Upper lobe of left lung (tissue), 6 donors: ENCODE measurements around the gene MUC2. TPM values are rescaled to one million over a fixed set of nuclear protein-coding genes. Genes with fewer than 3 reads are reported as not detected.

Source experiments
- ATAC-seq, 2 donors: fragments of 200-7000 bp; cut with Tn5 transposase; one replicate each; pipeline ENCODE4 v1.9.1; 2022; ENCODE audit warnings: mild to moderate bottlenecking in 2 of 2, moderate library complexity in 2 of 2; ENCODE audit not compliant: low FRiP score in 2 of 2
- DNase-seq, 2 donors: peaks; one replicate each; pipeline ENCODE4 v3.0.0-alpha.2; 2019 to 2020
- H3K27ac ChIP-seq, 4 donors: fragments of 200-600 bp; sonication (generic); one replicate each; pipeline ENCODE4 v1.5.1; 2016 to 2019
- H3K27me3 ChIP-seq, 4 donors: fragments of 200-600 bp; sonication (generic); one replicate each; pipeline ENCODE4 v1.5.1; 2017 to 2019
- H3K36me3 ChIP-seq, 4 donors: fragments of 200-600 bp; sonication (generic); one replicate each; pipeline ENCODE4 v1.5.1; 2016 to 2019
- H3K4me1 ChIP-seq, 4 donors: fragments of 200-600 bp; sonication (generic); one replicate each; pipeline ENCODE4 v1.5.1; 2018 to 2019
- H3K4me3 ChIP-seq, 4 donors: fragments of 200-600 bp; sonication (generic); one replicate each; pipeline ENCODE4 v1.5.1; 2017 to 2019; ENCODE audit warnings: mild to moderate bottlenecking in 2 of 4, moderate library complexity in 1 of 4
- H3K9me3 ChIP-seq, 4 donors: fragments of 200-600 bp; sonication (generic); one replicate each; pipeline ENCODE4 v1.5.1; 2018 to 2019
- EP300 ChIP-seq, 4 donors: sonication (generic); formaldehyde crosslinking; IDR thresholded peaks; one replicate each; pipeline ENCODE4 v1.5.1; 2017; ENCODE audit warnings: antibody characterized with exemption in 4 of 4, control low read depth in 2 of 4
- POLR2A ChIP-seq, 4 donors: fragments of 450-650 bp; IDR thresholded peaks; one replicate each; pipeline ENCODE4 v1.5.1; 2016 to 2017; ENCODE audit warnings: antibody characterized with exemption in 4 of 4, mild to moderate bottlenecking in 2 of 4
- POLR2AphosphoS5 ChIP-seq, 2 donors: sonication (generic); formaldehyde crosslinking; IDR thresholded peaks; one replicate each; pipeline ENCODE4 v1.5.1; 2017; ENCODE audit warnings: antibody characterized with exemption in 2 of 2
- WGBS, 2 donors: methylation state at CpG; one replicate each; pipeline ENCODE4 v1.1.5; 2017 to 2018; 5-methylcytosine and 5-hydroxymethylcytosine counted together
- total RNA-seq, 6 donors: library from RNA; depleted of rRNA in 4 of 6; stranded (reverse); fragments of >200 nt in 4 of 6; gene quantifications; one replicate each; pipeline versions ENCODE4 v1.1.0 to v1.2.1, GENCODE V29; 2016 to 2021
- TF ChIP-seq, protein P1 (sequence below), 6 experiments: fragments of 450-650 bp in 4 of 6; fragments of 200-600 bp in 2 of 6; sonication (generic) in 2 of 6; IDR thresholded peaks; one replicate each; pipeline ENCODE4 v1.5.1; 2016 to 2019; ENCODE audit warnings: antibody characterized with exemption in 6 of 6
- donor health status: DM: no; HTN: no; CAD: no; lungs with moderate emphysema.
- donor health status: DM: no; HTN: yes; CAD: no; lungs with severe emphysema.

MUC2 gene
- total RNA-seq, 6 donors from 2014 or later: 0.11 to 0.84 TPM; not detected in 4

DNA sequence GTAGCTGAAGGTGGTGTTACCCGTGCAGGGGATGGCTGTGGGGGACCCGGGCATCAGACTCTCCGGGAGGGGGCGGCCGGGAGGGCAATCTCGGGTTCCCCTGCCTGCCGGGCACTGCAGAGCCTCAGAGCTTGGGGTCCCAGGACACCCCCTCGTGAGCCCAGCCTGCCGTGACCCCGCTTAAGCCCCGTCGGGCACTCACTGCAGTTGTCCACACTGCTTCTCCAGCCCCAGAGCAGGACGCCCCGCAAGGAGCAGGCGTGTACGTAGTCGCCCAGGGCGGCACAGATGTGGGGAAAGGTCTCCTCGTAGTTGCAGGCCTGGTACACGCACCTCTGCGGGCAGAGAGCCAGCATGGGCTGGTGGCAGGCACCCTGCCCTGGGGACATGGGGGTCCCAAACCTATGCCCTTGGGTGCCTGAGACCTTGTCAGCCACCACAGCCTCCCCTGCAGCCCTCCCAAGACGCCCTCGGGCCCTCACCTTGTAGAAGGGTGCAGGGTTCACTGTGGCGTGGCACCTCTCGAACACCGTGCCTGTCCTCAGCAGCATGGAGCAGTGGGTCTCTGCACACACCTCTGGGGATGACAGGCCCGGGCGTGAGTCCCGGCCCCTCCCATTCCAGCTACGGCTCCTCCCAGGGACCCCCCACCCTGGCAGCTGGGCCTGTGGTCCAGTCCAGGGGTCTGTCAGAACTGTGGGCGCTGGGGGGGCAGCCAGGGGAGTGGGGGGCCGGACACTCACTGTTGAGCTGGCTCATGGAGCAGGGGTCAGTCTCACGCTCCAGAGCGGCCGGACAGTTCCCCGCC lies 47.0 kb upstream of the MUC2 start:
- TF ChIP-seq POLR2AphosphoS5 (IDR thresholded peaks at IDR 0.05) (no peak), POLR2A (IDR thresholded peaks at IDR 0.05) (no peak)
- DNase-seq (peak in 1 of 2 donors; percentile 81), ATAC-seq (no peak)
- H3K4me1 ChIP-seq: no peaks in the 10 kb centered on the region
- no peak overlapping the region for H3K4me3 ChIP-seq
- no peak overlapping the region for H3K27ac ChIP-seq
- H3K9me3 ChIP-seq: no peaks in the 10 kb centered on the region
- no peaks in the 10 kb centered on the region for H3K27me3 ChIP-seq
- WGBS, 2 donors: 75 to 79% methylated on average over 11 to 21 of the region's 36 CpGs
- H3K36me3 ChIP-seq: peaks cover 0 to 5% (median 0%) of the 10 kb centered on the region in 4 donors

DNA sequence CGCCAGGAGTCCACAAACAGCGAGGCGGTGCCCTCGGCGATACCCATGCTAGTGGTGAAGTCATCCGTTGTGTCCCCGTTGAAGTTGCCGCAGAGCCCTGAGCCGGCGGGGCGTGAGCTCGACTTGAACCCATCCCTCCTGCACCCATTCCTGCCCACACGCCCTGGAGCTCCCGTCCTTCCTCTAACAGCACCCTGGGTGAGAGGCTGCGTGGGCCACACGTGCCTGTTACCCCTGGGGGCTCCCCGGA lies 46.5 kb upstream of the MUC2 start:
- Histone ChIP-seq H3K36me3 (peaks cover 0 to 5% (median 0%) of the 10 kb centered on the region in 4 donors), H3K9me3 (no peaks in the 10 kb centered on the region), H3K4me1 (no peaks in the 10 kb centered on the region), H3K27ac (no peak overlapping the region), H3K4me3 (no peak overlapping the region), H3K27me3 (no peaks in the 10 kb centered on the region)
- no peak for TF ChIP-seq POLR2AphosphoS5 (IDR thresholded peaks at IDR 0.05)
- TF ChIP-seq, protein P1, sequence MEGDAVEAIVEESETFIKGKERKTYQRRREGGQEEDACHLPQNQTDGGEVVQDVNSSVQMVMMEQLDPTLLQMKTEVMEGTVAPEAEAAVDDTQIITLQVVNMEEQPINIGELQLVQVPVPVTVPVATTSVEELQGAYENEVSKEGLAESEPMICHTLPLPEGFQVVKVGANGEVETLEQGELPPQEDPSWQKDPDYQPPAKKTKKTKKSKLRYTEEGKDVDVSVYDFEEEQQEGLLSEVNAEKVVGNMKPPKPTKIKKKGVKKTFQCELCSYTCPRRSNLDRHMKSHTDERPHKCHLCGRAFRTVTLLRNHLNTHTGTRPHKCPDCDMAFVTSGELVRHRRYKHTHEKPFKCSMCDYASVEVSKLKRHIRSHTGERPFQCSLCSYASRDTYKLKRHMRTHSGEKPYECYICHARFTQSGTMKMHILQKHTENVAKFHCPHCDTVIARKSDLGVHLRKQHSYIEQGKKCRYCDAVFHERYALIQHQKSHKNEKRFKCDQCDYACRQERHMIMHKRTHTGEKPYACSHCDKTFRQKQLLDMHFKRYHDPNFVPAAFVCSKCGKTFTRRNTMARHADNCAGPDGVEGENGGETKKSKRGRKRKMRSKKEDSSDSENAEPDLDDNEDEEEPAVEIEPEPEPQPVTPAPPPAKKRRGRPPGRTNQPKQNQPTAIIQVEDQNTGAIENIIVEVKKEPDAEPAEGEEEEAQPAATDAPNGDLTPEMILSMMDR (IDR thresholded peaks at IDR 0.05): no peak
- no peak for TF ChIP-seq POLR2A (IDR thresholded peaks at IDR 0.05)
- no peak for TF ChIP-seq EP300 (IDR thresholded peaks at IDR 0.05)
- WGBS, 2 donors: 75 to 76% methylated on average over 10 to 14 of the region's 17 CpGs
- DNase-seq: peak in 1 of 2 donors; percentile 77
- no peak for ATAC-seq

DNA sequence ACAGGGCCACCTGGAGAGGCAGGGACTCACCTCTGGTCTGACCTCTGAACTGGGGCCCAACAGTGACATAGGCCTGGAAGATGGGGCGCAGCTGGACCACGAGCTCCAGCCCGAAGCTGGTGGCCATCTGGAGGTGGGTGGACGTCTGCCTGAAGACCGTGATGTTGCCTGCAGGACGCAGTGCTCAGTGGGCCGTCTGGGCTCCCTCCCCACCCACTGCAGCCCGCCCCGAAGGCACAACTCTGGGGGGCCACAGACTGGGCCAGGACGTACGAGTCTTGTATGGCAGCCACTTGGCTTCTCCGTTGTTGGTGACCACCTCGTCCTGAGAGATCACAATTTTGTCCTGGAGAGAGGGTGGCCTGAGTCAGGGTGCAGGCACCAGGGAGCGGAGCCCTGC lies 46.1 kb upstream of the MUC2 start:
- Histone ChIP-seq H3K4me3 (no peak overlapping the region), H3K27ac (no peak overlapping the region), H3K9me3 (no peaks in the 10 kb centered on the region), H3K4me1 (no peaks in the 10 kb centered on the region), H3K27me3 (no peaks in the 10 kb centered on the region), H3K36me3 (peaks cover 0 to 5% (median 0%) of the 10 kb centered on the region in 4 donors)
- TF ChIP-seq, protein P1 (IDR thresholded peaks at IDR 0.05): no peak
- TF ChIP-seq POLR2AphosphoS5 (IDR thresholded peaks at IDR 0.05) (no peak), POLR2A (IDR thresholded peaks at IDR 0.05) (no peak), EP300 (IDR thresholded peaks at IDR 0.05) (no peak)
- 81 to 100% methylated on average over 1 to 14 of the region's 14 CpGs for WGBS, 2 donors
- ATAC-seq: no peak
- no peak for DNase-seq

DNA sequence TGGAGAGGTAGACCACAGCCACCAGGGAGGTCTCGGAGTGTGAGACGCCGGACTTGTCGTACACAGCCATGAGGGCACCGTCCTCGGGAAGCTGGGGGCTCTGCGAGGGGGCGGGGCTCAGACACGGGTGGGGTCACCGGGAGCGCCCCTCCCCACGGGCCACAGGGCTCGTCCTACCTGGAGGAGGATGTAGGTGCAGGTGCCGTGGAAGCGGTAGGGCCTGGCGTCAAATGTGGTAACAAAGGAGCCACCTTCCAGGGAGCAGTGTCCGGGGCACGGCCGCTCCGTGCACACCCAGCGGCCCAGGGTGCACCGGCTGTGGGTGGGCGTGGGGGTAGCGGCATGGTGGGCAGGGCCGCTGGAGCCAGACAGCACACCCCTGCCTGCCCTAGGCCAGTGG lies 45.6 kb upstream of the MUC2 start:
- WGBS, 2 donors: 84% methylated on average over 24 of the region's 25 CpGs; no CpG with 5 or more reads in 1 of the 2 donors
- no peak for ATAC-seq
- Histone ChIP-seq H3K27ac (no peak overlapping the region), H3K9me3 (no peaks in the 10 kb centered on the region), H3K27me3 (no peaks in the 10 kb centered on the region), H3K4me3 (no peak overlapping the region), H3K36me3 (peaks cover 0 to 4% (median 0%) of the 10 kb centered on the region in 4 donors), H3K4me1 (no peaks in the 10 kb centered on the region)
- peak in 1 of 2 donors; percentile 80 for DNase-seq
- TF ChIP-seq EP300 (IDR thresholded peaks at IDR 0.05): no peak
- TF ChIP-seq, protein P1 (IDR thresholded peaks at IDR 0.05): no peak
- no peak for TF ChIP-seq POLR2AphosphoS5 (IDR thresholded peaks at IDR 0.05)
- no peak for TF ChIP-seq POLR2A (IDR thresholded peaks at IDR 0.05)

DNA sequence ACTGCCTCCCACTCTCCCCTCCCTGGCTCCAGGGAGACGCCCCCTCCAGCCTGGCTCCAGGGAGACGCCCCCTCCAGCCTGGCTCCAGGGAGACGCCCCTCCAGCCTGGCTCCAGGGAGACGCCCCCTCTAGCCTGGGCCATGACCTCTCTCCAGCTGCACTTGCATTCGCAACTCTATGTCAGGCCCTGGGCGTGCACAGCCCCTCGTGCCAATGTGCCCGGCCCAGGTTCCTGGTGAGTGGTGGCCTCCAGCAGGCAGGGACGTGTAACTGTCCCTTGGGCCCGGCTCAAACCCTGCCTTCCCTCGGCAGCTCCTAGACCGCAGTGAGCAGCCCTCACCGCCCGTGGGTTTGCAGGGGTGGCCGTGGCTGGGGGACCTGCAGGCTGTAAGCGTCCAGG lies 45.0 kb upstream of the MUC2 start:
- DNase-seq (peak in 1 of 2 donors; percentile 72), ATAC-seq (no peak)
- no peak overlapping the region for H3K4me3 ChIP-seq
- H3K9me3 ChIP-seq: no peaks in the 10 kb centered on the region
- 43% methylated on average over 14 of the region's 16 CpGs; no CpG with 5 or more reads in 1 of the 2 donors for WGBS, 2 donors
- no peak for TF ChIP-seq POLR2A (IDR thresholded peaks at IDR 0.05)
- H3K27me3 ChIP-seq: no peaks in the 10 kb centered on the region
- H3K4me1 ChIP-seq: no peaks in the 10 kb centered on the region
- no peaks in the 10 kb centered on the region for H3K36me3 ChIP-seq
- no peak overlapping the region for H3K27ac ChIP-seq

DNA sequence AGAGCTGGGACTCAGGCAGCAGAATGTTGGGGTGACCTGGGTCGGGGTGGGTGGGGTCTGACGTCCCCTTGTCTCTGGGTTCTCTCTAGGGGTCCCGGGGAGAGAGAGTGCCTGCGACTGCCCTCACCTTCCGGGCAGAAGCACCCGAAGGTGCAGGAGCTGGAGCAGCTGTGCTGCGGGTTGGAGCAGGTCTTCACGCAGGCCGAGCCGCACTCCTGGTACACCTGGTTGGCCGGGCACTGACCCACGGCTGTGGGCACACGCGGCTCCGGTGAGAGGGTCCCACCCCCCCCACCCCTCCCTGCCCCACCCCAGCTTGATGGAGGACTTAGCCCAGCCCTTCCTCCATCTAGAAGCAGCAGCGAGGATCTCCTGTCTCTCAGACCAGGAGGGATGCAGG lies 44.6 kb upstream of the MUC2 start:
- ATAC-seq: no peak
- WGBS, 2 donors: 64 to 100% methylated on average over 1 to 11 of the region's 16 CpGs
- DNase-seq: no peak
- Histone ChIP-seq H3K4me1 (no peaks in the 10 kb centered on the region), H3K27ac (no peak overlapping the region), H3K4me3 (no peak overlapping the region), H3K9me3 (no peaks in the 10 kb centered on the region), H3K27me3 (no peaks in the 10 kb centered on the region), H3K36me3 (no peaks in the 10 kb centered on the region)
- TF ChIP-seq, protein P1 (IDR thresholded peaks at IDR 0.05): no peak
- no peak for TF ChIP-seq EP300 (IDR thresholded peaks at IDR 0.05)
- TF ChIP-seq POLR2A (IDR thresholded peaks at IDR 0.05): no peak
- TF ChIP-seq POLR2AphosphoS5 (IDR thresholded peaks at IDR 0.05): no peak
